ENCODE results near the gene ABHD1. TPM values are rescaled to one million over a fixed set of nuclear protein-coding genes. Genes with fewer than 3 reads are reported as not detected.

The ABHD1 gene
- total and polyA plus RNA-seq, 4 donors = 0.77 to 2.9 (median 1.6) TPM

DNA sequence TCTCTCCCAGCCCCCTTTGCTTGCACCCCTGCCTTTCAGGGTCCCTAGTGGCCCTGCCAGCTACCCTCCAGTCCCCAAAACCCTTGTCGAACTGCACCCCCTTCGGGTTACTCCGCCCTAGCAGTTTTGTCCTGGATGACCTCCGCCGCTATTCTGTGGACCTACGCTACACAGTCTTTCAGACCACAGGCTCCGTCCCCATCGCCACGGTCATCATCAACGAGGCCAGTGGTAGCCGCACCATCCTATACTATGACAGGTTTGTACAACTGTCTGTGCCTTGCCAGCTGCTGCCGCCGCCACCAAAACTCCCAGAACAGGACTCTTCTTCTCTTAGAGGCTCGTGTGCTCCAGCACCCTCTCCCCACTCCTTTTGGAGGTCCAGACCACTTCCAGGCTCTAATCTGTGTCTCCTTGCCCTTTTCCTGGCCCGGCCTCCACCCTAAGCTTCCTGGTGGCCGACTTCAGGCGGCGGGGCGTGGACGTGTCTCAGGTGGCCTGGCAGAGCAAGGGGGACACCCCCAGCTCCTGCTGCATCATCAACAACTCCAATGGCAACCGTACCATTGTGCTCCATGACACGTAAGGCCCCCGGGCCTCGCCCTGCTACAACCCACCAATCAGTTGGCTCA, 29.1 kb upstream of the ABHD1 start:
- 92% methylated on average over 19 of the region's 24 CpGs for WGBS (ENCODE audit: insufficient coverage)
- no peaks in the 10 kb centered on the region for H3K9me3 ChIP-seq (ENCODE audit: control insufficient read depth, insufficient read depth, low read length)
- no peak overlapping the region for H3K27ac ChIP-seq (ENCODE audit: low read depth, low read length)
- H3K4me3 ChIP-seq (ENCODE audit: low read depth, low read length) = no peak overlapping the region
- H3K4me1 ChIP-seq (ENCODE audit: control insufficient read depth, insufficient read depth, low read length) = peaks cover 20% of the 10 kb centered on the region
- peaks cover 21% of the 10 kb centered on the region for H3K36me3 ChIP-seq (ENCODE audit: control insufficient read depth, insufficient read depth, low read length)
- no peaks in the 10 kb centered on the region for H3K27me3 ChIP-seq (ENCODE audit: control insufficient read depth, insufficient read depth, low read length)
- no peak for DNase-seq (ENCODE audit: low read depth in 4 of 6, low spot score in 6 of 6)

DNA sequence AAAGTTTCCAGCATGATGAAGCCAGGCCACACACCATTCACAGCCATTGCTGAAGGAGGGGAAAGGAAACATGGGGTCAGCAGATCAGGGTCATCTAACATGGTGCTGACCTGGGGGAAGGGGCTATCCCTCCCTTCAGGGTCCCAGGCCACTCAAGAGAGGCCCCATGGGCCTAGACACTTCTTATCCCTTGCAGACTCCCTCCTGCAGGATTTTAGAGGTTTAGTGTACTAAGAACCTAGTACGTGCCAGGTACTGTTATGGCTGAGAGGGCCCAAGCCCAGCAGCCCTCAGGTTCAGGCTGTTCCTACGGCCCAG, 28.2 kb upstream of the ABHD1 start:
- H3K27me3 ChIP-seq (ENCODE audit: control insufficient read depth, insufficient read depth, low read length) = no peaks in the 10 kb centered on the region
- WGBS (ENCODE audit: insufficient coverage) = 86% methylated on average over 2 of the region's 2 CpGs
- peaks cover 29% of the 10 kb centered on the region for H3K36me3 ChIP-seq (ENCODE audit: control insufficient read depth, insufficient read depth, low read length)

DNA sequence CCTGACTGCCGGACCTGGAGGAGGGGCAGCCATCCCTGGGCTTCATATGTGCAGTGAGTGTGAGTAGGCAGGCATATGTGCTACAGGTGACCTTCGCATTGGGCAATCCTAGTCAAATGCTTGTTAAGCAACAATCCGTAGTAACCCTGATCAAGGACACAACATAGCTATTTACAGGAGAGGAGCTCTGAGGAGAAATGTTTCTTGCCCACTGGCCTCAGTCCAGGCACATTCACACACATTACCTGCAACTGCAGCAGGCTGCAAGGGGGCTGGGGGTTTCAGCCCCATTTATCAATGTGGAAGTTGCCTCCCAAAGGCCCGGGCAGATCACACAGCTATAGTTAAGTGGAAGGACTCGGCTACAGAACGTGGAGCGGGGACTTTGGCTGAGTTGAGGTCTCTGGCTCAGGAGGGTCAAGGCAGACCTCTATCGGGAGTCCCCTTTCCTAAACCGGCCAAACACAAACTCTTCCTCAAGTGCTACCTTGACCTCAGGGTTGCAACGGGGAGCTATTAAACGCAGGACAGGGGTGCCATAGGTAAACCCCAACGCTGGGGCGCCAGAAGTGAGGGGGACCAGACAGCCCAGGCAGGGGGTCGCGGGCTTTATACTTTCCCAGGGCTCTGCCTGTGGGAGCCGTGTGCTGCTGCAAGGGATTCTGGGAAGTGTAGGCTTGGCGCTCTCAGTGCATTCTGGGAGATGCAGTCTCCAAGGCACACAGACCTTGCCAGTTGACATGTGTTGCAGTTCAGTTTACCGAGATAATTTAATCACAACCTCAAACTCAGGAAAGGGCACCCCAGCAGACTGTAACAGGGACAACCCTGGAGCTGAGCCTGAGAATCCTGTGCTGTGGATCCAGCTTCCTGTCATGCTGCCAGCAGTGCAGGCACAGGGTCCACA, 27.6 kb upstream of the ABHD1 start:
- no peaks in the 10 kb centered on the region for H3K27me3 ChIP-seq (ENCODE audit: control insufficient read depth, insufficient read depth, low read length)
- WGBS (ENCODE audit: insufficient coverage) = 14% methylated on average over 14 of the region's 18 CpGs
- peaks cover 18% of the 10 kb centered on the region for H3K4me1 ChIP-seq (ENCODE audit: control insufficient read depth, insufficient read depth, low read length)
- H3K36me3 ChIP-seq (ENCODE audit: control insufficient read depth, insufficient read depth, low read length) = peaks cover 33% of the 10 kb centered on the region
- no peaks in the 10 kb centered on the region for H3K9me3 ChIP-seq (ENCODE audit: control insufficient read depth, insufficient read depth, low read length)
- no peak overlapping the region for H3K27ac ChIP-seq (ENCODE audit: low read depth, low read length)
- H3K4me3 ChIP-seq (ENCODE audit: low read depth, low read length) = peak overlapping the region; percentile 31
- peak in 4 of 6 donors; percentile 54 to 92 (median 78) for DNase-seq (ENCODE audit: low read depth in 4 of 6, low spot score in 6 of 6)

More for the DNA sequence above, 28.2 kb upstream of the ABHD1 start:
- H3K27ac ChIP-seq (ENCODE audit: low read depth, low read length) = no peak overlapping the region
- H3K9me3 ChIP-seq (ENCODE audit: control insufficient read depth, insufficient read depth, low read length) = no peaks in the 10 kb centered on the region
- DNase-seq (ENCODE audit: low read depth in 4 of 6, low spot score in 6 of 6) = no peak
- no peak overlapping the region for H3K4me3 ChIP-seq (ENCODE audit: low read depth, low read length)
- H3K4me1 ChIP-seq (ENCODE audit: control insufficient read depth, insufficient read depth, low read length) = peaks cover 18% of the 10 kb centered on the region

GRCh38 chr2:27096748-27097297, 26.8 kb upstream of the ABHD1 start:
- H3K36me3 ChIP-seq (ENCODE audit: control insufficient read depth, insufficient read depth, low read length) = peaks cover 39% of the 10 kb centered on the region
- no peak overlapping the region for H3K27ac ChIP-seq (ENCODE audit: low read depth, low read length)
- no peaks in the 10 kb centered on the region for H3K27me3 ChIP-seq (ENCODE audit: control insufficient read depth, insufficient read depth, low read length)
- peaks cover 17% of the 10 kb centered on the region for H3K4me1 ChIP-seq (ENCODE audit: control insufficient read depth, insufficient read depth, low read length)
- 69% methylated on average over 3 of the region's 3 CpGs for WGBS (ENCODE audit: insufficient coverage)
- no peak for DNase-seq (ENCODE audit: low read depth in 4 of 6, low spot score in 6 of 6)
- H3K9me3 ChIP-seq (ENCODE audit: control insufficient read depth, insufficient read depth, low read length) = no peaks in the 10 kb centered on the region
- H3K4me3 ChIP-seq (ENCODE audit: low read depth, low read length) = no peak overlapping the region

GRCh38 chr2:27097341-27097740, 26.3 kb upstream of the ABHD1 start:
- Histone ChIP-seq H3K4me1 (ENCODE audit: control insufficient read depth, insufficient read depth, low read length) (peaks cover 13% of the 10 kb centered on the region), H3K9me3 (ENCODE audit: control insufficient read depth, insufficient read depth, low read length) (no peaks in the 10 kb centered on the region), H3K4me3 (ENCODE audit: low read depth, low read length) (no peak overlapping the region), H3K27ac (ENCODE audit: low read depth, low read length) (no peak overlapping the region), H3K36me3 (ENCODE audit: control insufficient read depth, insufficient read depth, low read length) (peaks cover 39% of the 10 kb centered on the region), H3K27me3 (ENCODE audit: control insufficient read depth, insufficient read depth, low read length) (no peaks in the 10 kb centered on the region)
- WGBS (ENCODE audit: insufficient coverage) = 94% methylated on average over 11 of the region's 14 CpGs
- no peak for DNase-seq (ENCODE audit: low read depth in 4 of 6, low spot score in 6 of 6)

- H3K27me3 ChIP-seq (ENCODE audit: control insufficient read depth, insufficient read depth, low read length) = no peaks in the 10 kb centered on the region
- no peak overlapping the region for H3K27ac ChIP-seq (ENCODE audit: low read depth, low read length)
- H3K9me3 ChIP-seq (ENCODE audit: control insufficient read depth, insufficient read depth, low read length) = no peaks in the 10 kb centered on the region
- peaks cover 44% of the 10 kb centered on the region for H3K36me3 ChIP-seq (ENCODE audit: control insufficient read depth, insufficient read depth, low read length)
- peaks cover 13% of the 10 kb centered on the region for H3K4me1 ChIP-seq (ENCODE audit: control insufficient read depth, insufficient read depth, low read length)
- H3K4me3 ChIP-seq (ENCODE audit: low read depth, low read length) = no peak overlapping the region
- DNase-seq (ENCODE audit: low read depth in 4 of 6, low spot score in 6 of 6) = no peak
- 82% methylated on average over 18 of the region's 19 CpGs for WGBS (ENCODE audit: insufficient coverage)
Measured at GRCh38 chr2:27099334-27099955, 24.2 kb upstream of the ABHD1 start.

- Histone ChIP-seq H3K36me3 (ENCODE audit: control insufficient read depth, insufficient read depth, low read length) (peaks cover 40% of the 10 kb centered on the region), H3K27me3 (ENCODE audit: control insufficient read depth, insufficient read depth, low read length) (no peaks in the 10 kb centered on the region), H3K4me1 (ENCODE audit: control insufficient read depth, insufficient read depth, low read length) (peaks cover 13% of the 10 kb centered on the region), H3K27ac (ENCODE audit: low read depth, low read length) (no peak overlapping the region), H3K4me3 (ENCODE audit: low read depth, low read length) (no peak overlapping the region), H3K9me3 (ENCODE audit: control insufficient read depth, insufficient read depth, low read length) (no peaks in the 10 kb centered on the region)
- no peak for DNase-seq (ENCODE audit: low read depth in 4 of 6, low spot score in 6 of 6)
- WGBS (ENCODE audit: insufficient coverage) = 57% methylated on average over 7 of the region's 10 CpGs
Measured at GRCh38 chr2:27100036-27100435, 23.6 kb upstream of the ABHD1 start.

DNA sequence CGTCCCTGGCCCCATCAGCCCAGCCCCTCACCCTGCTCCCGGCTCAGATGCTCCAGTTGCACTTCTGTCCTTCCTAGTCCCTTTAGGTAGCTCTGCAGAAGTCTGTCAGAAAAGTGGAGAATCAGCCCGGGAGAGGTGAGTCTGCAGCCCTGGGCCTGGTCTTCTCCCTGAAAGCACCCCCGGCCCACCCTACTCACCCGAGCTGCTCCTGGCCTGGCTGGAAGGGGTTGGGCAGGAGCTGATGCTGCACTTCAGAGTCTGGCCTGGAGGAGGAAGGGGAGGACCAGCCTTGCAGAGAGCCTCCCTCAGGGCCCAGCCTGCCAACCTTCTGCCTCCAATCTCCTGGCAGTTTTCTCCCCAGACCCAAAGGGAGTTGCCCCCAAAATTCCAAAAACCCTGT, 21.3 kb upstream of the ABHD1 start:
- no peak overlapping the region for H3K4me3 ChIP-seq (ENCODE audit: low read depth, low read length)
- DNase-seq (ENCODE audit: low read depth in 4 of 6, low spot score in 6 of 6) = no peak
- H3K9me3 ChIP-seq (ENCODE audit: control insufficient read depth, insufficient read depth, low read length) = no peaks in the 10 kb centered on the region
- H3K27me3 ChIP-seq (ENCODE audit: control insufficient read depth, insufficient read depth, low read length) = no peaks in the 10 kb centered on the region
- H3K27ac ChIP-seq (ENCODE audit: low read depth, low read length) = no peak overlapping the region
- H3K36me3 ChIP-seq (ENCODE audit: control insufficient read depth, insufficient read depth, low read length) = peaks cover 38% of the 10 kb centered on the region
- WGBS (ENCODE audit: insufficient coverage) = 93% methylated on average over 3 of the region's 5 CpGs
- no peaks in the 10 kb centered on the region for H3K4me1 ChIP-seq (ENCODE audit: control insufficient read depth, insufficient read depth, low read length)

DNA sequence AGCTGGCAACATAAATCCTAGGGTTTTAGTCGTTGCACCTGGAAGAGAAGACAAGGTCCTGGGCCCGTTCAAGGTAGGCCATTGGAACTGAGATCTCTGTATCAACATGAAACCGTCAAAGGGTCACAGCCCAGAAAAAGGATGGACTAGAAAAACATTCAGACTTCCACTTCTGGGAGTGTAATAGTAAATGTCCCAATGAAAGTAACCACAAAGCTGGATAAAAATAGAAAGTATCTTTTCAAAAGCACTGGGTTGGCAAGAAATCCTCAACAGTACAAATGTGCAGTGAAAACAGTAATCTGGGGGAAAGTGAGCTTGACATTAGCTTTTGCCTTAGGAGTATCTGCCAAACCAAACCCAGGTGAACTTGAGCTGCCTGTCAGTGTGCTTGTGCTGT, 17.6 kb upstream of the ABHD1 start:
- H3K4me1 ChIP-seq (ENCODE audit: control insufficient read depth, insufficient read depth, low read length) = no peaks in the 10 kb centered on the region
- H3K36me3 ChIP-seq (ENCODE audit: control insufficient read depth, insufficient read depth, low read length) = peaks cover 23% of the 10 kb centered on the region
- DNase-seq (ENCODE audit: low read depth in 4 of 6, low spot score in 6 of 6) = no peak
- H3K4me3 ChIP-seq (ENCODE audit: low read depth, low read length) = no peak overlapping the region
- WGBS (ENCODE audit: insufficient coverage) = 92% methylated on average over 2 of the region's 3 CpGs
- no peak overlapping the region for H3K27ac ChIP-seq (ENCODE audit: low read depth, low read length)
- no peaks in the 10 kb centered on the region for H3K9me3 ChIP-seq (ENCODE audit: control insufficient read depth, insufficient read depth, low read length)
- no peaks in the 10 kb centered on the region for H3K27me3 ChIP-seq (ENCODE audit: control insufficient read depth, insufficient read depth, low read length)

All from spinal cord (tissue), 10 donors.